IPS-11a (cell line): ENCODE data around the gene REG3G.
"Not testable (repeated sequence)": the region's sequence is repeated elsewhere in the genome, so short reads cannot be mapped to it uniquely, and the experiment has no call there.

Experiments
- H3K4me3 ChIP-seq: one replicate; pipeline ENCODE4 v1.5.1; 2013; ENCODE audit warnings: low read depth, low read length, control low read depth

Gene REG3G

GRCh38 chr2:79013629-79014028 lies 11.9 kb upstream of the REG3G start:
- no peak overlapping the region for H3K4me3 ChIP-seq

GRCh38 chr2:79016342-79016741 lies 9.2 kb upstream of the REG3G start:
- no peak overlapping the region for H3K4me3 ChIP-seq

- H3K4me3 ChIP-seq: no peak overlapping the region
These were observed 559 bp downstream of the REG3G start for GRCh38 chr2:79026061-79026460.

GRCh38 chr2:79039944-79040343 lies 14.4 kb downstream of the REG3G start:
- no peak overlapping the region for H3K4me3 ChIP-seq

GRCh38 chr2:79041032-79041448 lies 15.5 kb downstream of the REG3G start:
- H3K4me3 ChIP-seq: no peak overlapping the region

GRCh38 chr2:79053486-79053885 lies 28.0 kb downstream of the REG3G start:
- not testable (repeated sequence) for H3K4me3 ChIP-seq

- not testable (repeated sequence) for H3K4me3 ChIP-seq
These were observed 29.3 kb downstream of the REG3G start for GRCh38 chr2:79054769-79055168.

- no peak overlapping the region for H3K4me3 ChIP-seq
These were observed 39.7 kb downstream of the REG3G start for GRCh38 chr2:79065201-79065600.

- H3K4me3 ChIP-seq: no peak overlapping the region
These were observed 45.6 kb downstream of the REG3G start for GRCh38 chr2:79071078-79071477.
